NCI-H524 (cell line): ENCODE results near the gene HMCN1.

Source experiments
- DNase-seq, 2 experiments: peaks; one replicate each; lab custom pipeline; 2025; lab: John Stamatoyannopoulos, UW

HMCN1 gene

DNA sequence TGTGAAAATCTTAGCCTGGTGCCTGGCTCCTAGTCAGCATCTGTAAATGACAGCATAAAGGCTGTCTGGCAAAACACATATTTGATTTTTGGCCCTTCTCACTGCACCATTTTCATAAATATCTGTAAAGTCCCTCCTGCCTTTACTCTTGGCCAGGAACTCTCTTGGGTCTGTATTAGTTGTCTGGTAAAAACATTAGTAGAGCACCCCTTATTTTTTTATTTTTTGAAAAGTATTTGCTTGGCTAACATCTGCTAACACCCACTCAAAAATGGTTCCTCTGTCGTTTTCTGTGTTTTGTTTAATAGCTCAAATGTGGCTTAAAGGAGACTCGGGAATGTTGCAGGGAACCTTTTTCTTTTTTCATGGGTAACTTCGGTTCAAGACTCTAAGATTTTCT is 293.4 kb downstream of the HMCN1 start:
- no peak for DNase-seq

DNA sequence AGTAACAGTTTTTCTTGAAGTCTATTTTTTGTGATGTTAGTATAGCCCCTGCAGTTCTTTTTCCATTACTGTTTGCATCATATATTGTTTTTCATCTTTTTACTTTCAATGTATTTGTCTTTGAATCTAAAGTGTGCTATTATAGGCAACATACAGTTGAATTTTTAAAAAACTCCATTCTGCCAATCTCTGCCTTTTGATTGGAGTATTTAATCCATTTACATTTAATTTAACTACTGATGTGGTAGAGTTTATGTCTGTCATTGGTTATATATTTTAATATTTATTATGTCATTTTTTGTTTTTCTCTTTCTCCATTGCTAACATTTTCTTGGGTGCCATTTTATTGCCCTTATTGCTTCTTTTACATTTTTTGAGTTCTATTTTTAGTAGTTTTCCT is 296.3 kb downstream of the HMCN1 start:
- no peak for DNase-seq

DNA sequence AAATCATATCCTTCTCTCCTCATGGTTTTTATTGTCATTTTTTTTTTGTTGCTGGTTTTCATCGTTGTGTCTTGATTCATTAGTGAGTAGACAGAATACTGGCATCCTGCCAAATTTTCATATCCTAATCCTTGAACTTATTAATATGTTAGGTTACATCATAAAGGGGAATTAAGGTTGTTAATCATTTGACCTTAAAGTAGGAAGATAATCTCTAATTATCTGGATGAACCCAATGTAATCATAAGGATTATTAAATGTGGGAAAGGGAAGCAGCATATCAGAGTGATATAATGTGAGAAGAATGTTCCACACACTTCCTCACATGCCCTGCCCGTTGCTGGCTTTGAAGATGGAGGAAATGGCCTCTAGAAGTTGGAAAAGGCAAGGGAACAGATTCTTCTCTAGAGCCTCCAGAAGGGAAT is 299.7 kb downstream of the HMCN1 start:
- peak; percentile 14 to 58 for DNase-seq

DNA sequence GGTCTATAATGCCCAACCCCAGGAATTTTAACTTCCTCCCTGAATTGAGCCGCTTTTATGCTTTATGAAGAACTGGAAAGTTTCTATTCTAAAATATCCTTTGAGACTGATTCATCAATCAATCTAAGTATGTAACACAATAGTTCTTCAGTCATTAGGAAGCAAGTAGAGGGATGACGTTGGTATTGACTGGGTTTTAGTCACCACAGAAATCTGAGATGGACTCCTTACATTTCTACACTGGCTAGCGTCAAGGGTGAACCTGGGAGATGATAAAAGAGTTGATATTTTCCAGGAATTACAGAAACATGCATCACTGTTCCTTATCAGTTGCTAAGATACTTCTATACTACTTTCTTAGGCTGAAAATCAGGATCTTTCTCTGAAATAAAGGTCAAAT is 308.0 kb downstream of the HMCN1 start:
- DNase-seq = no peak

- no peak for DNase-seq
Measured at GRCh38 chr1:186043296-186043695, 309.1 kb downstream of the HMCN1 start.

DNA sequence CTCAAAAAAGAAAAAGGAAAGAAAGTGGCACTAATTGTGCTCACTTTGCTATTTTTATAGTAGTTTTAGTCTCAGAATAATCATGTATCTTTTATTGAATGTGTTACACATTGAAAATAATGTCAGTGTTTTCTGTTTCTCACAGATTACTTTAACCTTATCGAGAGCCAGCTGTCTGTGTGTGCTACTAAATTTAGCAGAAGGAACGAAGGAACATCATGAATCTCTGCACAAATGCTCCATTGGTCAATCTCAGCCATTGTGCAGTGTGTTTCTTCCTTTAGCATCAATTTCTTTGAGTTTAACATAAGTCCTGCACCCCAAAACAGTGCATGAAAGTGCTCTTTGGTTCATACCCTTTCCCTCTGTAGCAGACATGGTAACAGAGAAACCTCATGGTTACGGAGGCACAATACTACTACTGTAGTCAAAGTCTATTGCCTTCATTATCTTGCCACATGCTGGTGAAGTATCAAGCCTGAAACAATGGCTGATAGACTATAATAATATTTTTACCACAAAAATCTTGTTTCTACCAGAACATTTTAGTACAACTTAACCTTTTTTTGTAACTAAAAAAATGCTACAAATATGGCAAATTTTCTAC is 310.0 kb downstream of the HMCN1 start:
- DNase-seq = no peak

DNA sequence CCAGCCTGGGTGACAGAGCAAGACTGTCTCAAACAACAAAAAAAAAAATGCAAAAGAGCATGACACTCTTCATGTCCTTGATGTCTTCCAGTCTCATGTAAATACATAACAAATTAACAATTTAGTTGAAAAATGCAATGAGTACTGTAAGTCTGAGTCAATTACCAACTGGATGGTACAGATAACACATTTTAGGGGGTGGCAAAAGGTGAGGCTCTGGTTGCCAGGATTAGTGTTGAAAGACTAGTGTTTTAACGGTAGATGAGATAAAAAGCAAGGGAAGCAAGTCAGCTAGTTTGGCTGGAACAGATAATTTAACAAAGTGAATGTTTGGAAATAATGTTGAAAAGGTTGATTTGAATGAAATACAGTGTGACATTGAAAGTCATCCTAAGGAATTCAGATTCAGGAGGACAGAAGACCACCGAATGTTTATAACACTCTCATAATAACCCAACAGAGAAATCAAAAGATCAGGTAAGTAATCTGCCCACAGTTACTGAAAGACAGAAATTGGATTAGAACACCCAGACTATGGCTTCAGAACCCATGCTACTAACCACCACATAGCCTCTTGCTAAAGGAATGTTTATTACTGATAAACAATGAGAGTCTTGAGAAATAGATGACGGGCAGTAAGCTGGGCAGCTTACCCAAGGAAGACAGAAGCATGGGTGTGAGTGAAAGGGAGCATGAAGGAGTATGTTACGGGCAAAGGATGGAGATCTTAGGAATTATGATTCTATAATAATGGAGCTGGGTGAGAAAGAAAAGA is 312.4 kb downstream of the HMCN1 start:
- no peak for DNase-seq

- no peak for DNase-seq
Measured at GRCh38 chr1:186050360-186050759, 316.2 kb downstream of the HMCN1 start.

- no peak for DNase-seq
Measured at GRCh38 chr1:186054003-186054402, 319.8 kb downstream of the HMCN1 start.

DNA sequence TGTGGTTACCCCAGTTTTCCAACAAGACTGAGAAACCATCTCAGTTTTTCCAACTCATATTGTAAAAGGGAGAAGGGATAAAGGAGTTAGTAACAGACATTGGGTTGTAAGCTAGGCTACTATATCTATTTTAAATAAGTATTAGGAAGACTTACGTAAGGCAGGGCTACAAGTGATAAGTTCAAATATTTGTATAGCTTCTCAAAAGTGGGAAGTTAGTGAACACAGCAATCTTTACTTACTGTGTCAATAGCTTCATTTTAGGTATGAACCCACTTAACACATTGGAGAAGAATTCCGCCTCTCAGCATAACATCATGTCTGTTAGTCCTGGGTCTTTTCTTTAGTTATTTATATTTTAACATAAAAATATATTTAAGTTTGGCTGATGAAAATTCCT is 320.7 kb downstream of the HMCN1 start:
- no peak for DNase-seq

DNA sequence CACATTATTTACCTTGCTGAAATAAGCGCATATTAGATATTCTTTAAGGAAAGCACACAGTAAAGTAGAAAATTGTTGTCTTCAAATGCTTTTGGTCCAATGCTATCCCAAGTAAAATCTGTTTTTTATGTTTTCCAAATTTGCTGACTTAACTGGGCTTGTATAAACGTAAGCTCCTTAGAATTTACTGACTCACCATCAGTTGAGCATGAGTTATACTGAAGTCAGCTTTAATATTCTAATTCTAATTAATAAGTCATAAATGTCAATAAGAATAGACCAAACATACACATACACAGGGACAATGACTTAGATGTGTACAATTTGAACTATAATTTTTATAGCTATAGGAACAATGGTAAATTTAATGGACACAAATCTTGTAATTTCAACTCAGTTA is 321.7 kb downstream of the HMCN1 start:
- no peak for DNase-seq

DNA sequence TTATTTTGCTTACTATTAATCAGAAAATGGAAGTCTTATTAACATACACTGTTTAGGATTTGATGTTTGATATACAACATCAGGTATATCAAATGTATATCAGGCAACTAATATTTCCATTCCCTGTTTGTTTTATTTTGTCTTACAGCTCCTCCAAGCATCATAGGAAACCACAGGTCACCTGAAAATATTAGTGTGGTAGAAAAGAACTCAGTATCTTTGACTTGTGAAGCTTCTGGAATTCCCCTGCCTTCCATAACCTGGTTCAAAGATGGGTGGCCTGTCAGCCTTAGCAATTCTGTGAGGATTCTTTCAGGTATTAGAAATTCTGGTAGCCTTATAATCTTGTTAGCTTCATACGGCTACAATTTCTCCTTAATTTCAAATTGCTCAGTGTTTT is 322.9 kb downstream of the HMCN1 start:
- DNase-seq = no peak

GRCh38 chr1:186059311-186059710 is 325.1 kb downstream of the HMCN1 start:
- no peak for DNase-seq

DNA sequence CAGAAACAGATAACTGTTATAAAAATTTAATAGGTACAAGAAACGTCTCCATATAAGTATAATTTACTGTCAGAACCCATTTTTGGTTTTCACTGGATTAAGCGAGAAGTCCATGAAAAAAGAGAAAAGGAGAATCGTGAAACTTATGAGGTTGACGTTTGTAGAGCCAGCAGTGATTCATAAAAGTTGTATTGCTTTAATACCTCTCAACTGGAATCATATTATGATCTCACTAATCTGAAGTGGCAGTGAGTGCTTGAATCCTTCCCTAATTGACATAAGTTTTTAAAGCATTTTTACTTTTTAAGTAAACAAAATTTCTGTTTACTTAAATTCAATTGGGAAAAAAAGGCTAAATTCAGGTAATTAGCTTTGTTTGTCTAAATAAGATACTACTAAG is 325.6 kb downstream of the HMCN1 start:
- DNase-seq = no peak

- no peak for DNase-seq
Measured at GRCh38 chr1:186060226-186060625, 326.0 kb downstream of the HMCN1 start.

DNA sequence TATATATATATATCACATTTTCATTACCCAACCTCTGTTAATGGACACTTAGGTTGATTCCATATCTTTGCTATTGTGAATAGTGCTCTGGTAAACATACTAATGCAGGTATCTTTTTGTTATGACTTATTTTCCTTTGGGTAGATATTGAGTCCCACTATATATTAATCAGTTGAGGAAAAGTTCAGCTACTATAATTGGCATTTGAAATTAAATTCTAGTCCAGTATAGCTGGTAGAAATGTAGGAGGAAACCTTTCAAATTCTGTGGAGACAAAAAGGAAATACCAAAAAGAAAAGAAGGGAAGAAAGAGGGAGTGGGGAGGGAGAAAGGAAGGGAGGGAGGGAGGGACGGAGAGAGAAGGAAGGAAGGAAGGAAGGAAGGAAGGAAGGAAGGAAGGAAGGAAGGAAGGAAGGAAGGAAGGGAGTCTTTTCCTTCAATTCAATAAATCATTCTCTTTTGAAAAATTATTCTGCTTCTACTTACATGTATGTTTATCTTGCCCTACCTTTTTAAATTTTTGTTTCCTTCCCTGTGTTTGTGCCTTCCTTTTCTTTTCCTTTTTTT is 329.0 kb downstream of the HMCN1 start:
- no peak for DNase-seq

GRCh38 chr1:186066411-186066810 is 332.2 kb downstream of the HMCN1 start:
- no peak for DNase-seq

- DNase-seq = no peak
Measured at GRCh38 chr1:186073697-186074096, 339.5 kb downstream of the HMCN1 start.

DNA sequence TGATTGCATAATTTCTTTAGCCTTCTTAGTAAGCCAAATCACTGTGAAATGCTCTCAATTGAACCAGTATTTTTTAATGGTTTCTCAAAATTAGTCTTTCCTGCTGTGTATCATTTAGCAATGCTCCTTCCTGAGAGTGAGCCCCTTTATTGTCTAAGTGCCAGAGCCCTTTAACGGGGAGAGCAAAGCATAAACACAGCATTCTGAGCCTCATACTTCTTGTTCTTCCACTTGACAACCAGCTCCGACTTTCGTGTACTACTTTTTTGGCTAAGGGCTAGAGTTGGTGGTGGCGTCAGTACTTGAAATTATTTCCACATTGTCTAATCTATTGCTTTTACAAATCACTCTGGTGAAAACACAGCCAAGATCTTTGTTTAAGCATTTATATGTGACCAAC is 341.8 kb downstream of the HMCN1 start:
- DNase-seq = no peak

DNA sequence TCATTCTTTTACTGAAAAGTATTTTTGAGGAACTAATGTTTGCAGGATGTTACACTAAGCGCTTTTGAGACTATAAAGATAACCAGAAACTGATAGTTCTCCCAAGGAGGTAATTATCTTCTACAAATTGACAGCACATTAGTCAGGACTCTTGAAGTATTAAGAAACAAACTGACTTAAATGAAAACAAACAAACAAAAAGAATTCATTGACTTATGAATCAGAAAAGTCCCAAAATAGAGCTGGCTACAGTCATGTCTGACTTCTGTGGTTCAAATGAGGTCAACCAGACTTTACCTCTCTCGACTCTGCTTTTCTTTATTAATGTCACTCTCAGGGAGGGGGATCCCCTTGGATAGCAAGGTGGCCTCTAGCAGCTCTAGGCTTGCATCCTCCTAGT is 344.1 kb downstream of the HMCN1 start:
- no peak for DNase-seq

DNA sequence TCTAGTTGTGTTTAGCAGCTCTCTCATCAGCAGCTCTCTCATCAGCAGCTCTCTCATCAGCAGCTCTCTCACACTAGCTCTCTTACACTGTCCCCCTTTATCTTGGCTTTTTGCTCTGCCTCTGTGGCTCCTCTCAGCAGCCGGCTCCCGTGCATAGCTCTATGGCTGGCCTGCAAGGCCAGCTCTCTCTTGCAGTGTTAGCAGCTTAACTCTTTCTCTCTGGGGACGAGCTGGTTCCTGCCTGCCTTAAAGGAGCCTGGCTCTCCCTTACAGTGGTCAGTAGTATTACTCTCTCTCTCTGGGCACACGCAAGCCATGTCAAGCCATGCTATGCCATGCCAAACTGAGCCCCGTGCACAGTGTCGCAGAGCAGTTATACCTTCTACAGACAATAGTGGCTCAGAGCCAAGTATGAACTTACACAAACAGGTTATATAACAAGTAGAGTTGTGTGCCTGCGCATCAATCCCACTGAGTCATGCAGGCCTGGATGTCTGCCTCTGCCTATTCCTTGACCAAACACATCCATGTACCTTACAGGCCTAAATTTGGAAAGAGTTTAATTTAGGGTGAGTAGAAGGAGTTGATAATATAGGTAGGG is 345.0 kb downstream of the HMCN1 start:
- DNase-seq = no peak

DNA sequence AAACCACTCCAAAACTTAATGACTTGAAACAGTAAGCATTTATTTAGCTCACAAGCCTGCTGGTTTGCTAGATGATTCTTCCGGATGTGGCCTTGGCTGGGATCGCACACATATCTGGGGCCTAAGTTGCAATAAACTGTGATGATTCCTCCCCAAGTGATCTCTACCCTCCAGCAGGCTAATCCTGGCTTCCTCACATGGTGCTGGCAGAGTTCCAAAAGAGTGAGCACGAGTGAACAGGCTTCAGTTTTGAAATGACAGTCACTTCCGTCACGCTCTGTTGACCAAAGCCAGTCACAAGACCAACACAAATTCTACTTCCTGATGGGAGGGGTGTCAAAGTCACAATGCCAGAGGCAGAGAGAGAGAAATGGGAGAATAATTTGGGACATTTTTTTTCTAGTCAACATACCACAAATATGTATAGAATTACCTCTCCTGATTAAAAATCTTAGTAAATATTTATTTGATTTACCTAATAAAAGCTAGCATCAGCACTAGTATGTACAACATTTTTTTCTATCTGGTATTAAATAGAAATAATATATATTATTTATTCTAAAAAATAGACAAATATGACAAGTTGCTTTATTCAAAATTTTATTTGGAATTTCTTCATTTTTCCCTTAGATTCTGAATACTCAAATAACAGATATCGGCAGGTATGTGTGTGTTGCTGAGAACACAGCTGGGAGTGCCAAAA is 348.2 kb downstream of the HMCN1 start:
- DNase-seq = peak; percentile 99

DNA sequence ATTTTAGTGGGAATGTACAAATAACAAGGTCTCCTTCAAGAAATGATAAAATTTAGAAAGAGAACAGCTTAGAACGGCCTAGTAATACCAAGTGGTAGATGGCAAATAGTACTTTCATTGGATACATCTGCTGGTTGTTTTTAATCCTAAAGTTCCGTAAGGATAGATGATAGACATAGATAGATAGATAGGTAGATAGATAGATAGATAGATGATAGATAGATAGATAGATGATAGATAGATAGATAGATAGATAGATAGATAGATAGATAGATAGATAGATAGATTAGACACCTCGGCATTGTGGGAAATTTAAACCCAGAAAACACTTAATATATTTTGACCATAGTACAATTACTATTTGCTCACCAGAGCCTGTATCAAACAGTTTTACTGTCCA is 352.4 kb downstream of the HMCN1 start:
- no peak for DNase-seq
